ENCODE measurements around the gene DYNC1LI2. TPM values are rescaled to one million over a fixed set of nuclear protein-coding genes. Genes with fewer than 3 reads are reported as not detected.

Gene DYNC1LI2
- total RNA-seq, 1 donor from 2014 or later: 104 TPM

GRCh38 chr16:66740010-66740409 lies 11.4 kb downstream of the DYNC1LI2 start:
- Histone ChIP-seq H3F3A (ENCODE audit: low read depth) (peaks cover 28% of the 10 kb centered on the region), H3K27ac (peak overlapping the region; percentile 31), H3K36me3 (peaks cover 23% of the 10 kb centered on the region), H3K9ac (no peak overlapping the region), H3K79me2 (ENCODE audit: low read depth) (peaks cover 85% of the 10 kb centered on the region), H4K20me1 (ENCODE audit: low read depth) (peaks cover 85% of the 10 kb centered on the region), H3K9me3 (ENCODE audit: low read depth) (no peaks in the 10 kb centered on the region), H3K4me2 (no peak overlapping the region), H2AFZ (replicated peaks) (no peak overlapping the region), H3K27me3 (no peaks in the 10 kb centered on the region), H3K4me1 (peaks cover 2% of the 10 kb centered on the region), H3K4me3 (no peak overlapping the region)
- Mint-ChIP-seq H3K4me1 (no peaks in the 10 kb centered on the region), H3K27ac (no peak overlapping the region), H3K27me3 (ENCODE audit: insufficient read depth, low read depth) (no peaks in the 10 kb centered on the region), H3K4me3 (no peak overlapping the region), H3K9me3 (no peaks in the 10 kb centered on the region), H3K36me3 (peaks cover 31% of the 10 kb centered on the region)
- peak; percentile 75 for DNase-seq (ENCODE audit: low spot score)
- TF ChIP-seq CTCF (IDR thresholded peaks at IDR 0.05): peak; percentile 82
- TF ChIP-seq EZH2phosphoT487 (IDR thresholded peaks at IDR 0.05): no peak
- TF ChIP-seq EZH2 (IDR thresholded peaks at IDR 0.05): no peak

- H3K27ac ChIP-seq: no peak overlapping the region
- H3K36me3 ChIP-seq: peaks cover 31% of the 10 kb centered on the region
- peaks cover 44% of the 10 kb centered on the region for H3K79me2 ChIP-seq (ENCODE audit: low read depth)
Observed at GRCh38 chr16:66735891-66736290, 15.5 kb downstream of the DYNC1LI2 start.

GRCh38 chr16:66731101-66731500 lies 20.3 kb downstream of the DYNC1LI2 start:
- no peaks in the 10 kb centered on the region for H3K27me3 ChIP-seq
- H3K27ac ChIP-seq: no peak overlapping the region
- H3K36me3 ChIP-seq: peaks cover 23% of the 10 kb centered on the region
- no peaks in the 10 kb centered on the region for H3K79me2 ChIP-seq (ENCODE audit: low read depth)
- H4K20me1 ChIP-seq (ENCODE audit: low read depth): peaks cover 11% of the 10 kb centered on the region
- no peak for DNase-seq (ENCODE audit: low spot score)
- Mint-ChIP-seq H3K27ac (no peak overlapping the region), H3K27me3 (ENCODE audit: insufficient read depth, low read depth) (peaks cover 2% of the 10 kb centered on the region), H3K4me3 (no peak overlapping the region), H3K9me3 (no peaks in the 10 kb centered on the region), H3K4me1 (no peaks in the 10 kb centered on the region), H3K36me3 (peaks cover 40% of the 10 kb centered on the region)
- no peak overlapping the region for H2AFZ ChIP-seq (replicated peaks)
- no peaks in the 10 kb centered on the region for H3K4me1 ChIP-seq
- no peak overlapping the region for H3K9ac ChIP-seq
- H3K4me3 ChIP-seq: no peak overlapping the region
- no peaks in the 10 kb centered on the region for H3K9me3 ChIP-seq (ENCODE audit: low read depth)
- TF ChIP-seq EZH2phosphoT487 (IDR thresholded peaks at IDR 0.05) (no peak), CTCF (IDR thresholded peaks at IDR 0.05) (no peak), EZH2 (IDR thresholded peaks at IDR 0.05) (no peak)
- H3F3A ChIP-seq (ENCODE audit: low read depth): peaks cover 22% of the 10 kb centered on the region
- H3K4me2 ChIP-seq: no peak overlapping the region

More at GRCh38 chr16:66735891-66736290, 15.5 kb downstream of the DYNC1LI2 start:
- Histone ChIP-seq H3K9ac (no peak overlapping the region), H3F3A (ENCODE audit: low read depth) (peaks cover 15% of the 10 kb centered on the region), H3K4me3 (no peak overlapping the region), H4K20me1 (ENCODE audit: low read depth) (peaks cover 43% of the 10 kb centered on the region), H3K27me3 (no peaks in the 10 kb centered on the region), H3K4me1 (peaks cover 2% of the 10 kb centered on the region), H3K4me2 (no peak overlapping the region), H2AFZ (replicated peaks) (no peak overlapping the region), H3K9me3 (ENCODE audit: low read depth) (no peaks in the 10 kb centered on the region)
- no peak for DNase-seq (ENCODE audit: low spot score)
- Mint-ChIP-seq H3K27ac (no peak overlapping the region), H3K4me3 (no peak overlapping the region), H3K4me1 (no peaks in the 10 kb centered on the region), H3K36me3 (peaks cover 55% of the 10 kb centered on the region), H3K9me3 (no peaks in the 10 kb centered on the region), H3K27me3 (ENCODE audit: insufficient read depth, low read depth) (peaks cover 2% of the 10 kb centered on the region)
- TF ChIP-seq EZH2 (IDR thresholded peaks at IDR 0.05) (no peak), CTCF (IDR thresholded peaks at IDR 0.05) (no peak), EZH2phosphoT487 (IDR thresholded peaks at IDR 0.05) (no peak)
